Activated CD4-positive, alpha-beta T cell treated with anti-CD3 and anti-CD28 coated beads for 48 hours (primary cell): Measurements from ENCODE around the gene RSPH10B2.
"Not testable (repeated sequence)": the region's sequence is repeated elsewhere in the genome, so short reads cannot be mapped to it uniquely, and the experiment has no call there.

ENCODE experiments used
- DNase-seq: peaks from one replicate; pipeline ENCODE4 v3.0.0-alpha.2; 2020

The RSPH10B2 gene

DNA sequence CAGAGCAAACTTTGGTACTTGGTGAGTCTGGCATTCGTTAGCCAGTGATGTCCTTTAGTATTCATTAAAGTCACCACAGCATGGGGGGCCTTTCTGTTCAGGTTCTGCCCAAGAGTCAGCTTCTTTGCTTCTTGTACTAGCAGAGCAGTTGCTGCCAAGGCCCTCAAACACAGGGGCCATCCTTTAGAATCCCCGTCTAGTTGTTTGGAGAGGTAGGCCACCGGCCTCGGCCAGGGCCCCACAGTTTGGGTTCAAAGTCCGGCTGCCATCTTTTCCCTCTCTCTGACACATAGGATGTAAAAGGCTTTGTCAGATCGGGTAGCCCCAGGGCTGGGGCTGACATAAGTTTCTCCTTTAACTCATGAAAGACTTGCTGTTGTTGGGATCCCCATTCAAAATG is 89.8 kb downstream of the RSPH10B2 start:
- not testable (repeated sequence) for DNase-seq

- not testable (repeated sequence) for DNase-seq
Observed at GRCh38 chr7:6845971-6846449, 92.1 kb downstream of the RSPH10B2 start.

- DNase-seq: not testable (repeated sequence)
Observed at GRCh38 chr7:6847751-6848150, 93.8 kb downstream of the RSPH10B2 start.
